GM18868 (cell line): ENCODE measurements around the gene NEURL2.
"Not testable (repeated sequence)": the region's sequence is repeated elsewhere in the genome, so short reads cannot be mapped to it uniquely, and the experiment has no call there.

Experiments used
- ATAC-seq: cut with Tn5 transposase; IDR thresholded peaks from one replicate; pipeline ENCODE4 v1.9.1; 2021; ENCODE audit warnings: mild to moderate bottlenecking, moderate library complexity; ENCODE audit not compliant: unreplicated experiment

The NEURL2 gene

DNA sequence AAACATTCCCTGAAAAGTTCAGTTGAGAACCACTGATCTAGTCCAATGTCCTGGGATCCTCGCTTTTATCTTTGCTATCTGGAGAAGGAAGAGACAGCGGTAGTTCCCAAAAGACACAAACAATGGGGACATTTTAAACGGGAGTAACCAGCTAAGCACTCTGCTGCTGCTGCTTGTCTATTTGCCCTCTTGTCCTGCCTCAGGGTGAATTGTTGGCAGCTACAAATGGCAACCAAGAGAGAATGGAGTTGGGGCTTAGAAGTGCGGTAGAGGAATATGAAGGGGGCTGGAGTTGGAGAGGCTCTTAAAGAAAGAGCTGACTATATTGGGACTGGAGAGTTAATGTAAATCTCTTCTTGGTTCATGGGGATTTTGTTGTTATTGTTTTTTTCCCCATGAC lies 16.4 kb downstream of the NEURL2 start:
- no peak for ATAC-seq

DNA sequence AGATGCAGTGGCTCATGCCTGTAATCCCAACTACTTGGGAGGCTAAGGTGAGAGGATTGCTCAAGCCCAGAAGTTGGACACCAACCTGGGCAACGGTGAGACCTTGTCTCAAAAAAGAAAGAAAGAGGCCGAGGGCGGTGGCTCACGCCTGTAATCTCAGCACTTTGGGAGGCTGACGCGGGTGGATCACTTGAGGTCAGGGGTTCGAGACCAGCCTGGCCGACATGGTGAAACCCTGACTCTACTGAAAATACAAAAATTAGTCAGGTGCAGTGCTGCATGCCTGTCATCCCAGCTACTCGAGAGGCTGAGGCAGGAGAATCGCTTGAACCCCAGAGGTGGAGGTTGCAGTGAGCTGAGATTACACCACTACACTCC lies 16.9 kb downstream of the NEURL2 start:
- ATAC-seq = not testable (repeated sequence)

- ATAC-seq = no peak
Measured at GRCh38 chr20:45873409-45874103, 17.5 kb downstream of the NEURL2 start.

GRCh38 chr20:45872626-45873025 lies 18.4 kb downstream of the NEURL2 start:
- ATAC-seq = no peak

- no peak for ATAC-seq
Measured at GRCh38 chr20:45867819-45868176, 23.2 kb downstream of the NEURL2 start.

- ATAC-seq = no peak
Measured at GRCh38 chr20:45867136-45867818, 23.7 kb downstream of the NEURL2 start.

- ATAC-seq = no peak
Measured at GRCh38 chr20:45866454-45866853, 24.6 kb downstream of the NEURL2 start.

DNA sequence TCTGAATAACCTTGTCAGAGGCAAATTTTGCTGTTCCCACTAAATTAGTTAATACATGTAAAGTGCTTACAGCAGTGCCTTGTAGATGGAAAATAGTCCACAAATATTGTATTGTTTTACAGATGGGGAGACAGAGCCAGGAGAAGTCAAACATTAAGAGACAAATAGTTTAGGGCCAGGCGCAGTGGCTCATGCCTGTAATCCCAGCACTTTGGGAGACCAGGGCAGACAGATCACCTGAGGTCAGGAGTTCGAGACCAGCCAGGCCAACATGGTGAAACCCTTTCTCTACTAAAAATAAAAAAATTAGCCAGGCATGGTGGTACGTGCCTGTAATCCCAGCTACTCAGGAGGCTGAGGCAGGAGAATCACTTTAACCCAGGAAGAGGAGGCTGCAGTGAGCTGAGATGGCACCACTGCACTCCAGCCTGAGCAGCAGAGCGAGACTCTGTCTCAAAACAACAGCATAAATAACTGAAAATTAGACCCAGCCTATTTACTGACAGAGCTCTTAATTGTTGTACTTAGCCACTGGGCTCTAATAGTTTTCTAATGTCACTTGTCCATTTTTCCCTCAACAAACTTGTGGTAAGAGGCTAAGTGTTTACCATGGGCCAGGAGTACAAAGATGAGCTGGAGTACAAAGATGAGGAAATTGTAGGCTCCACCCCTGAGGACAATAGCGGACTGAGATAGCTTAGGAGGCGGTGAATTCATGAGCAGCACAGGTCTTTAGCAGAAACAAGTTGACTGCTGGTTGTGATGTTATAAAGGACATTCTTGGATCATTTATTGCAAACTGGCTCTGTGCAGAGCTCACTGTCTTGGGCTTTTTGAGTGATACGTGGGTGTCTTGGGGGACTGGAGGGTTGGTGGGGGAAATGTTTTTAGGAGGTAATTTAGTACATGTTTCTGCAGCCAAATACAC lies 27.2 kb downstream of the NEURL2 start:
- ATAC-seq = no peak

- ATAC-seq = no peak
Measured at GRCh38 chr20:45861221-45862075, 29.6 kb downstream of the NEURL2 start.

GRCh38 chr20:45860560-45861220 lies 30.3 kb downstream of the NEURL2 start:
- no peak for ATAC-seq

GRCh38 chr20:45859916-45860315 lies 31.1 kb downstream of the NEURL2 start:
- ATAC-seq = no peak

DNA sequence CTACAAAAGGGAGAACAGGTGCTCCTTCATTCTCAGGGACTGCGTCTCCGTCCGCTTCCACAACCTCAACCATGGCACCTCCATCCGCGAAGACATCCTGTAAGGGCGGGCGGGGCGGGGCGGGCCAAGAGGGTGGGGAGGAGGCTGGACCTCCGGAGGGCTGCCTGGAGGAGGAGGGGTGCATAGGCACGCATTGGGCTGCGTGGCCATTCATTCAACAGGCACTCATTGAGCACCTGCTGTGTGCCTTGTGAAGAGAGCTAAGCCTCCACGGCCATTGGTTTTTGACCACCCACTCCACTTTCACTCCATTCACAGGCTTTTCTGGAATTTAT lies 33.2 kb downstream of the NEURL2 start:
- ATAC-seq = peak; percentile 20

- peak; percentile 95 for ATAC-seq
Measured at GRCh38 chr20:45857114-45857881, 33.7 kb downstream of the NEURL2 start, which contains the start of the genes ACOT8 and ZSWIM3. Gene ACOT8 (minus strand): TSS chr20:45857392. CDS start chr20:45857315, 77 bp downstream. Gene ZSWIM3 (plus strand): TSS chr20:45857614. CDS start chr20:45857826, 212 bp downstream.

DNA sequence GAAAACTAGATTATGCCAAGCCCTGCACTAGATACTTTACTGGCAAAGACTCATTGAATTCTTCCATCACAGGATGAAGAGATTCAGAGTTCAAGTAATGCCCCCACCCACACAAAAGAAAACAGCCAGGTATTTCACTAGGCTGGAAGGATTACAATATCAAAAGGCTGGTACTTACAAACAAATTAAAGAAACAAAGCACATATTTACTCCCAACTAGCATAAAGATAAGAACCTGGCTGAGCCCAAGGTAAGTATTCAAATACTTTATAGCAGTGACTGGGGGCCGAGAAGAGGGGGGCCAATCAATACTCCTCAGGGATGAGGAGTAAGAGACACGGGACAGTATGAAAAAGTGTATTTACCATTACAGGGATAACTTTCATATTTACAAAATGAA lies 37.5 kb downstream of the NEURL2 start:
- no peak for ATAC-seq

GRCh38 chr20:45852326-45852725 lies 38.7 kb downstream of the NEURL2 start:
- ATAC-seq = no peak

DNA sequence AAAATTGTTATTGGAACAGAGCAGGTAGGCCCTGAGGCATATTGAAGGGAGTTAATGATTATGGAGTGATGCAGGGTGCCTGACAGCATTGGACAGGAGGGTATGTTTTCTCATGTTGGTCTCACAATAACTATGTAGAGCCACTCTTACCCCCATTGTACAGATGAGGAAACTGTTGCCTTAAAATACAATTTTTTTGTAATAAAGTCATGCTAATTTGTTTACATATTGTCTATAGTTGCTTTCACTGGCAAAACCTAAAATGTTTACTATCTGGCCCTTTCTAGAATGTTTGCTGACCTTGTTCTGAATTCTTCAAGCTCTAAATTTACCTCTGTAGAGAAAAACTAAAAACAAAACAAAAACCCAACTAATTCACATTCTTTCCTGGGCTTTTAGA lies 39.5 kb downstream of the NEURL2 start:
- ATAC-seq = no peak

DNA sequence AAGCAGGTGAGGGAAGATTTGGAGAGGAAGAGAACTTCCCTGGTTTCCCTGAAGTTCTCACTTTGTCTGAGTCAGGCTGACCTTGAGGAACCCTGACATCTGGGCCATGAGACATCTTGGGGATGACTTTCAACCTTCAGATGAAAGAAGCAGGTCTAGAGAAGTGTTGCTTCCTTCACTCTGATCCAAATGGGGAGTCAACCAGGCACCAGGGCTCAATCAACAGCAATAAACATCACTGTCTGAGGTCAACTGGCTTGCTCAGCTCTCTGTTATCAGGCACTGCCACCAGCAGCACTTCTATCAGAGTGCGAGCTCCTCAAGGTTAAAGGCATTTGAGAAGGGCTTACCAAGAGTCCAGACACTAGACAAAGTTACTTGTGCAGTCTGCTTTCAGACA lies 40.1 kb downstream of the NEURL2 start:
- no peak for ATAC-seq

GRCh38 chr20:45850238-45850637 lies 40.8 kb downstream of the NEURL2 start:
- ATAC-seq = no peak

GRCh38 chr20:45848969-45849582 lies 41.9 kb downstream of the NEURL2 start:
- no peak for ATAC-seq
